Activated gamma-delta T cell treated with Interleukin-2 at 50 U/mL for 16 hours (primary cell): ENCODE data around the gene TBXA2R.
A peak's percentile ranks its signal among the peaks of the same experiment; 100 is the strongest.
"Not testable (repeated sequence)": the region's sequence is repeated elsewhere in the genome, so short reads cannot be mapped to it uniquely, and the experiment has no call there.

Experiments
- DNase-seq: peaks from one replicate; pipeline ENCODE4 v3.0.0-alpha.2; 2020

Gene TBXA2R

GRCh38 chr19:3606690-3607289 is at the start of gene TBXA2R:
Gene TBXA2R, minus strand, starts transcription at chr19:3606875. Its CDS starts 6,241 bp downstream, at chr19:3600634.
- DNase-seq, result peak; percentile 63

GRCh38 chr19:3656073-3656746 is 49.5 kb upstream of the TBXA2R start:
- DNase-seq, result no peak

- no peak for DNase-seq
Measured at GRCh38 chr19:3655402-3656072, 48.9 kb upstream of the TBXA2R start.

- DNase-seq, result no peak
Measured at GRCh38 chr19:3653865-3654513, 47.3 kb upstream of the TBXA2R start.

GRCh38 chr19:3653081-3653795 is 46.6 kb upstream of the TBXA2R start:
- no peak for DNase-seq

- no peak for DNase-seq
Measured at GRCh38 chr19:3652422-3652821, 45.7 kb upstream of the TBXA2R start.

- DNase-seq, result no peak
Measured at GRCh38 chr19:3651684-3652083, 45.0 kb upstream of the TBXA2R start.

GRCh38 chr19:3649888-3650287 is 43.2 kb upstream of the TBXA2R start:
- no peak for DNase-seq

GRCh38 chr19:3648037-3648905 is 41.6 kb upstream of the TBXA2R start:
- DNase-seq, result no peak

GRCh38 chr19:3647102-3647501 is 40.4 kb upstream of the TBXA2R start:
- DNase-seq, result not testable (repeated sequence)

GRCh38 chr19:3646336-3647092 is 39.8 kb upstream of the TBXA2R start:
- DNase-seq, result no peak

GRCh38 chr19:3645726-3646125 is 39.1 kb upstream of the TBXA2R start:
- DNase-seq, result no peak

GRCh38 chr19:3645067-3645396 is 38.4 kb upstream of the TBXA2R start:
- DNase-seq, result no peak

GRCh38 chr19:3644351-3645066 is 37.8 kb upstream of the TBXA2R start:
- no peak for DNase-seq

GRCh38 chr19:3643674-3644313 is 37.1 kb upstream of the TBXA2R start:
- no peak for DNase-seq

GRCh38 chr19:3642987-3643673 is 36.5 kb upstream of the TBXA2R start:
- DNase-seq, result no peak

- DNase-seq, result no peak
Measured at GRCh38 chr19:3642296-3642695, 35.6 kb upstream of the TBXA2R start.

GRCh38 chr19:3641515-3642269 is 35.0 kb upstream of the TBXA2R start:
- no peak for DNase-seq

GRCh38 chr19:3639479-3639878 is 32.8 kb upstream of the TBXA2R start:
- no peak for DNase-seq
